SK-N-SH treated with all-trans-retinoic acid at 6 μM for 48 hours (cell line): ENCODE measurements around the gene PTPRG.

ENCODE experiments used
- ATAC-seq: fragments of 200-7000 bp; cut with Tn5 transposase; 3 replicates; pipeline ENCODE4 v1.9.1; 2020; ENCODE audit warnings: mild to moderate bottlenecking, moderate library complexity
- ARNTL ChIP-seq: fragments of 450-650 bp; formaldehyde crosslinking; IDR thresholded peaks from 2 replicates; pipeline ENCODE4 v1.5.0; 2020; ENCODE audit warnings: low read depth, mild to moderate bottlenecking, moderate library complexity, borderline replicate concordance
- BACH2 ChIP-seq: fragments of 250-450 bp; sonication (Bioruptor Pico); IDR thresholded peaks from 2 replicates; pipeline ENCODE4 v1.9.0; 2021; ENCODE audit warnings: mild to moderate bottlenecking, borderline replicate concordance
- CSDC2 ChIP-seq: fragments of 250-450 bp; sonication (Bioruptor Pico); IDR thresholded peaks from 2 replicates; pipeline ENCODE4 v1.5.0; 2020; ENCODE audit warnings: mild to moderate bottlenecking, moderate library complexity
- ESRRG ChIP-seq: fragments of 250-450 bp; sonication (Bioruptor Pico); IDR thresholded peaks from 2 replicates; pipeline ENCODE4 v1.6.1; 2021; ENCODE audit warnings: mild to moderate bottlenecking
- GLIS3 ChIP-seq: fragments of 250-450 bp; sonication (Bioruptor Pico); IDR thresholded peaks from 2 replicates; pipeline ENCODE4 v1.5.0; 2020; ENCODE audit warnings: mild to moderate bottlenecking, moderate library complexity
- ISL1 ChIP-seq: fragments of 250-450 bp; sonication (Bioruptor Pico); IDR thresholded peaks from 2 replicates; pipeline ENCODE4 v2.1.2; 2022; ENCODE audit warnings: mild to moderate bottlenecking, moderate library complexity
- OSR1 ChIP-seq: fragments of 250-450 bp; sonication (Bioruptor Pico); IDR thresholded peaks from 2 replicates; pipeline ENCODE4 v1.8.0; 2022; ENCODE audit warnings: moderate library complexity, mild to moderate bottlenecking, inconsistent platforms
- PPARA ChIP-seq: fragments of 250-450 bp; sonication (Bioruptor Pico); IDR thresholded peaks from 2 replicates; pipeline ENCODE4 v1.5.0; 2020; ENCODE audit warnings: mild to moderate bottlenecking, borderline replicate concordance
- RARB ChIP-seq: fragments of 250-450 bp; sonication (Bioruptor Pico); IDR thresholded peaks from 2 replicates; pipeline ENCODE4 v1.8.0; 2021; ENCODE audit warnings: mild to moderate bottlenecking, moderate library complexity
- SNAI2 ChIP-seq: fragments of 250-450 bp; sonication (Bioruptor Pico); IDR thresholded peaks from 2 replicates; pipeline ENCODE4 v1.5.0; 2020; ENCODE audit warnings: mild to moderate bottlenecking, moderate library complexity
- TCF4 ChIP-seq: fragments of 250-450 bp; sonication (Bioruptor Pico); IDR thresholded peaks from 2 replicates; pipeline ENCODE4 v1.8.0; 2021; ENCODE audit warnings: mild to moderate bottlenecking, moderate library complexity, borderline replicate concordance
- TOX ChIP-seq: fragments of 250-450 bp; sonication (Bioruptor Pico); IDR thresholded peaks from 2 replicates; pipeline ENCODE4 v1.8.0; 2021; ENCODE audit warnings: mild to moderate bottlenecking, moderate library complexity, borderline replicate concordance
- ZC3H10 ChIP-seq: fragments of 250-450 bp; sonication (Bioruptor Pico); IDR thresholded peaks from 2 replicates; pipeline ENCODE4 v1.5.1; 2021; ENCODE audit warnings: mild to moderate bottlenecking, moderate library complexity
- ZFP3 ChIP-seq: fragments of 250-450 bp; sonication (Bioruptor Pico); IDR thresholded peaks from 2 replicates; pipeline ENCODE4 v1.5.0; 2020; ENCODE audit warnings: mild to moderate bottlenecking, moderate library complexity
- ZFP30 ChIP-seq: fragments of 450-650 bp; formaldehyde crosslinking; IDR thresholded peaks from 2 replicates; pipeline ENCODE4 v1.5.0; 2022; ENCODE audit warnings: mild to moderate bottlenecking, moderate library complexity
- ZNF565 ChIP-seq: fragments of 450-650 bp; formaldehyde crosslinking; conservative IDR thresholded peaks from 2 replicates; pipeline ENCODE4 v1.5.0; 2020; ENCODE audit warnings: low read depth, mild to moderate bottlenecking, moderate library complexity
- ZNF70 ChIP-seq: fragments of 450-650 bp; formaldehyde crosslinking; IDR thresholded peaks from 2 replicates; pipeline ENCODE4 v1.5.0; 2020; ENCODE audit warnings: mild to moderate bottlenecking, moderate library complexity
- TF ChIP-seq, protein P1 (sequence below): fragments of 250-450 bp; sonication (Bioruptor Pico); IDR thresholded peaks from 2 replicates; pipeline ENCODE4 v1.8.0; 2021; ENCODE audit warnings: low read depth, mild to moderate bottlenecking, moderate library complexity, borderline replicate concordance
- TF ChIP-seq, protein P2 (sequence below): fragments of 250-450 bp; sonication (Bioruptor Pico); IDR thresholded peaks from 2 replicates; pipeline ENCODE4 v1.5.0; 2020; ENCODE audit warnings: mild to moderate bottlenecking, moderate library complexity
- TF ChIP-seq, protein P3 (sequence below): fragments of 250-450 bp; sonication (Bioruptor Pico); IDR thresholded peaks from 2 replicates; pipeline ENCODE4 v1.8.0; 2020; ENCODE audit warnings: mild to moderate bottlenecking, moderate library complexity, borderline replicate concordance
- TF ChIP-seq, protein P4 (sequence below): fragments of 250-450 bp; sonication (Bioruptor Pico); IDR thresholded peaks from 2 replicates; pipeline ENCODE4 v1.5.1; 2020; ENCODE audit warnings: low read depth, mild to moderate bottlenecking, moderate library complexity
- TF ChIP-seq, protein P5 (sequence below): fragments of 250-450 bp; sonication (Bioruptor Pico); IDR thresholded peaks from 2 replicates; pipeline ENCODE4 v1.5.1; 2021; ENCODE audit warnings: mild to moderate bottlenecking, moderate library complexity

Gene PTPRG

DNA sequence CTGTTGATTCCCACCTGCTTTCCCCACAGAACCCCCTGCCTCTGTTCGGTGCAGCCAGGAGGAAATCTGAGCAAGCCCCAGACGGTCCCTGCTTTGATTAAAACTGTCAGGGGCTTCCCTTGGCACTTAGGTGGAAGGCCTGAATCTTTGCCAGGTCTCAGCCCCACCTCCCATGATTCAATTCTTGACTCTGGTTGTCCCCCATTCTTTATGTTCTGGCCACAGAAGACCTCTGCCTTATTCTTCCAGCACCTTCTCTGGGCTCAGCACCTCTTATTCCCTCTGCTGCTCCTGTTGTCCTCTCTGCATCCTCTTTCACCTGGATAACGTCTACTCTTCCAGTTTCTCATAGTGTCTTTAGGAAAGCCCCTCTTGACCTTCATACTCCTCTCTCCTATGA is 349.4 kb downstream of the PTPRG start:
- TF ChIP-seq ZFP3 (CRISPR knock-in tag) (no peak), CSDC2 (CRISPR knock-in tag) (no peak)
- TF ChIP-seq, all 23 proteins: peak for 0
- no peak for ATAC-seq

DNA sequence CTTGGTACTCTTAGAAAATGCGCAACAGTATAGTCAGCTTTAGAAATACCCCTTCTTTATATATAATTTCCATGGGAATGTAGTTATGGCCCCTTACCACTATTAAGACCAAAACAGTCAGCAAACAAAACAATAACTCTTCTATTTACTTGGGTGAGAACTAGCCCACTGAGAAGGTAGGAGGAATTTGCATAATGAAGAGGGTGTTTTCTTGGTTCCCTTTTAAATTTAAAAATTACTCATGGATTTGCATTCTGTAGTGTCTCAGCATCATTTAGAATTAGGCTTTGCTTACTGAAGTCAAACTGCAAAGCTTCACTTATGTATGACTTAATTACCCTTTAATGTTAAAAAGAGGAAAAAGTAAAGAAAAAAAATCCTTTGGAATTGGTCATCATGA is 350.8 kb downstream of the PTPRG start:
- no peak for ATAC-seq
- TF ChIP-seq CSDC2 (CRISPR knock-in tag) = no peak
- TF ChIP-seq, protein P1, sequence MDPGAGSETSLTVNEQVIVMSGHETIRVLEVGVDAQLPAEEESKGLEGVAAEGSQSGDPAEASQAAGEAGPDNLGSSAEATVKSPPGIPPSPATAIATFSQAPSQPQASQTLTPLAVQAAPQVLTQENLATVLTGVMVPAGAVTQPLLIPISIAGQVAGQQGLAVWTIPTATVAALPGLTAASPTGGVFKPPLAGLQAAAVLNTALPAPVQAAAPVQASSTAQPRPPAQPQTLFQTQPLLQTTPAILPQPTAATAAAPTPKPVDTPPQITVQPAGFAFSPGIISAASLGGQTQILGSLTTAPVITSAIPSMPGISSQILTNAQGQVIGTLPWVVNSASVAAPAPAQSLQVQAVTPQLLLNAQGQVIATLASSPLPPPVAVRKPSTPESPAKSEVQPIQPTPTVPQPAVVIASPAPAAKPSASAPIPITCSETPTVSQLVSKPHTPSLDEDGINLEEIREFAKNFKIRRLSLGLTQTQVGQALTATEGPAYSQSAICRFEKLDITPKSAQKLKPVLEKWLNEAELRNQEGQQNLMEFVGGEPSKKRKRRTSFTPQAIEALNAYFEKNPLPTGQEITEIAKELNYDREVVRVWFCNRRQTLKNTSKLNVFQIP (CRISPR knock-in tag) = no peak
- TF ChIP-seq BACH2 (CRISPR knock-in tag) = no peak
- no peak for TF ChIP-seq ARNTL (CRISPR knock-in tag)
- no peak for TF ChIP-seq PPARA (CRISPR knock-in tag)
- TF ChIP-seq ISL1 (CRISPR knock-in tag) = no peak
- TF ChIP-seq OSR1 = no peak
- TF ChIP-seq, protein P2, sequence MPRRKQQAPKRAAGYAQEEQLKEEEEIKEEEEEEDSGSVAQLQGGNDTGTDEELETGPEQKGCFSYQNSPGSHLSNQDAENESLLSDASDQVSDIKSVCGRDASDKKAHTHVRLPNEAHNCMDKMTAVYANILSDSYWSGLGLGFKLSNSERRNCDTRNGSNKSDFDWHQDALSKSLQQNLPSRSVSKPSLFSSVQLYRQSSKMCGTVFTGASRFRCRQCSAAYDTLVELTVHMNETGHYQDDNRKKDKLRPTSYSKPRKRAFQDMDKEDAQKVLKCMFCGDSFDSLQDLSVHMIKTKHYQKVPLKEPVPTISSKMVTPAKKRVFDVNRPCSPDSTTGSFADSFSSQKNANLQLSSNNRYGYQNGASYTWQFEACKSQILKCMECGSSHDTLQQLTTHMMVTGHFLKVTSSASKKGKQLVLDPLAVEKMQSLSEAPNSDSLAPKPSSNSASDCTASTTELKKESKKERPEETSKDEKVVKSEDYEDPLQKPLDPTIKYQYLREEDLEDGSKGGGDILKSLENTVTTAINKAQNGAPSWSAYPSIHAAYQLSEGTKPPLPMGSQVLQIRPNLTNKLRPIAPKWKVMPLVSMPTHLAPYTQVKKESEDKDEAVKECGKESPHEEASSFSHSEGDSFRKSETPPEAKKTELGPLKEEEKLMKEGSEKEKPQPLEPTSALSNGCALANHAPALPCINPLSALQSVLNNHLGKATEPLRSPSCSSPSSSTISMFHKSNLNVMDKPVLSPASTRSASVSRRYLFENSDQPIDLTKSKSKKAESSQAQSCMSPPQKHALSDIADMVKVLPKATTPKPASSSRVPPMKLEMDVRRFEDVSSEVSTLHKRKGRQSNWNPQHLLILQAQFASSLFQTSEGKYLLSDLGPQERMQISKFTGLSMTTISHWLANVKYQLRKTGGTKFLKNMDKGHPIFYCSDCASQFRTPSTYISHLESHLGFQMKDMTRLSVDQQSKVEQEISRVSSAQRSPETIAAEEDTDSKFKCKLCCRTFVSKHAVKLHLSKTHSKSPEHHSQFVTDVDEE (CRISPR knock-in tag) = no peak
- TF ChIP-seq ZNF70 (CRISPR knock-in tag) = no peak
- TF ChIP-seq ZFP30 (CRISPR knock-in tag) = no peak
- no peak for TF ChIP-seq RARB (CRISPR knock-in tag)
- no peak for TF ChIP-seq ZC3H10 (CRISPR knock-in tag)
- TF ChIP-seq, protein P3, sequence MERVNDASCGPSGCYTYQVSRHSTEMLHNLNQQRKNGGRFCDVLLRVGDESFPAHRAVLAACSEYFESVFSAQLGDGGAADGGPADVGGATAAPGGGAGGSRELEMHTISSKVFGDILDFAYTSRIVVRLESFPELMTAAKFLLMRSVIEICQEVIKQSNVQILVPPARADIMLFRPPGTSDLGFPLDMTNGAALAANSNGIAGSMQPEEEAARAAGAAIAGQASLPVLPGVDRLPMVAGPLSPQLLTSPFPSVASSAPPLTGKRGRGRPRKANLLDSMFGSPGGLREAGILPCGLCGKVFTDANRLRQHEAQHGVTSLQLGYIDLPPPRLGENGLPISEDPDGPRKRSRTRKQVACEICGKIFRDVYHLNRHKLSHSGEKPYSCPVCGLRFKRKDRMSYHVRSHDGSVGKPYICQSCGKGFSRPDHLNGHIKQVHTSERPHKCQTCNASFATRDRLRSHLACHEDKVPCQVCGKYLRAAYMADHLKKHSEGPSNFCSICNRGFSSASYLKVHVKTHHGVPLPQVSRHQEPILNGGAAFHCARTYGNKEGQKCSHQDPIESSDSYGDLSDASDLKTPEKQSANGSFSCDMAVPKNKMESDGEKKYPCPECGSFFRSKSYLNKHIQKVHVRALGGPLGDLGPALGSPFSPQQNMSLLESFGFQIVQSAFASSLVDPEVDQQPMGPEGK (CRISPR knock-in tag) = no peak
- TF ChIP-seq, protein P4, sequence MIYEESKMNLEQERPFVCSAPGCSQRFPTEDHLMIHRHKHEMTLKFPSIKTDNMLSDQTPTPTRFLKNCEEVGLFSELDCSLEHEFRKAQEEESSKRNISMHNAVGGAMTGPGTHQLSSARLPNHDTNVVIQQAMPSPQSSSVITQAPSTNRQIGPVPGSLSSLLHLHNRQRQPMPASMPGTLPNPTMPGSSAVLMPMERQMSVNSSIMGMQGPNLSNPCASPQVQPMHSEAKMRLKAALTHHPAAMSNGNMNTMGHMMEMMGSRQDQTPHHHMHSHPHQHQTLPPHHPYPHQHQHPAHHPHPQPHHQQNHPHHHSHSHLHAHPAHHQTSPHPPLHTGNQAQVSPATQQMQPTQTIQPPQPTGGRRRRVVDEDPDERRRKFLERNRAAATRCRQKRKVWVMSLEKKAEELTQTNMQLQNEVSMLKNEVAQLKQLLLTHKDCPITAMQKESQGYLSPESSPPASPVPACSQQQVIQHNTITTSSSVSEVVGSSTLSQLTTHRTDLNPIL (CRISPR knock-in tag) = no peak

DNA sequence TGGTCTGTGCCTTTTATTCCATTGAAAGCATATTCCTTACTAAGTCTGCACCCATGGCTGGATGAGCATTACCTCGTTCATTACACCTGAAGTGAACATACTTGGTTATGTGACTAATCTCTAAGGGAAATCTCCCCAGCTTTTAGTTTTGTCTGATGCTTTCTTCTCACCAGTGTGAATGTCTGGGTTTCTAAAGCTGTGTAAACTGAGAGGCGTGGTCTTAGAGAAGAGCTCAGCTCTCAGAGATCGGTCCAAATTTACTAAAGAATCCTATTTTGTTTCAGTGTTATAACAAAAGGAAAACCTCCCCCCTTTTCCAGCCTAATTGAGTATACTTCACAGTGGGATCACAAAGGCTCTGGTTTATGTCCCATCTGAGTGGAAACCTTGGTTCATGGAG is 352.3 kb downstream of the PTPRG start:
- no peak for ATAC-seq
- TF ChIP-seq ZNF565 (CRISPR knock-in tag) (no peak), BACH2 (CRISPR knock-in tag) (no peak), SNAI2 (no peak), CSDC2 (CRISPR knock-in tag) (no peak), GLIS3 (CRISPR knock-in tag) (no peak), ARNTL (CRISPR knock-in tag) (no peak), TOX (no peak), PPARA (CRISPR knock-in tag) (no peak), ZFP3 (CRISPR knock-in tag) (no peak), TCF4 (CRISPR knock-in tag) (no peak), OSR1 (no peak), ESRRG (no peak), ZFP30 (CRISPR knock-in tag) (no peak), ISL1 (CRISPR knock-in tag) (no peak)
- TF ChIP-seq, protein P5, sequence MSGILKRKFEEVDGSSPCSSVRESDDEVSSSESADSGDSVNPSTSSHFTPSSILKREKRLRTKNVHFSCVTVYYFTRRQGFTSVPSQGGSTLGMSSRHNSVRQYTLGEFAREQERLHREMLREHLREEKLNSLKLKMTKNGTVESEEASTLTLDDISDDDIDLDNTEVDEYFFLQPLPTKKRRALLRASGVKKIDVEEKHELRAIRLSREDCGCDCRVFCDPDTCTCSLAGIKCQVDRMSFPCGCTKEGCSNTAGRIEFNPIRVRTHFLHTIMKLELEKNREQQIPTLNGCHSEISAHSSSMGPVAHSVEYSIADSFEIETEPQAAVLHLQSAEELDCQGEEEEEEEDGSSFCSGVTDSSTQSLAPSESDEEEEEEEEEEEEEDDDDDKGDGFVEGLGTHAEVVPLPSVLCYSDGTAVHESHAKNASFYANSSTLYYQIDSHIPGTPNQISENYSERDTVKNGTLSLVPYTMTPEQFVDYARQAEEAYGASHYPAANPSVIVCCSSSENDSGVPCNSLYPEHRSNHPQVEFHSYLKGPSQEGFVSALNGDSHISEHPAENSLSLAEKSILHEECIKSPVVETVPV (CRISPR knock-in tag) = no peak
- TF ChIP-seq, protein P4 (CRISPR knock-in tag) = no peak
- TF ChIP-seq, protein P3 (CRISPR knock-in tag) = no peak
- TF ChIP-seq, protein P1 (CRISPR knock-in tag) = no peak
